Prostate gland (tissue), 2 donors: ENCODE measurements around the gene SLC6A11.

Experiments
- CTCF ChIP-seq, 4 experiments: fragments of 200-600 bp in 2 of 4; fragments of 450-650 bp in 2 of 4; sonication (generic) in 2 of 4; IDR thresholded peaks; 1 replicate in 3 of 4; 2 replicates in 1 of 4; pipeline ENCODE4 v1.5.1; 2016 to 2019; ENCODE audit warnings: antibody characterized with exemption in 4 of 4, mild to moderate bottlenecking in 2 of 4, moderate library complexity in 2 of 4
- POLR2AphosphoS5 ChIP-seq: sonication (generic); formaldehyde crosslinking; IDR thresholded peaks from one replicate; pipeline ENCODE4 v1.6.1; 2017; ENCODE audit warnings: antibody characterized with exemption

- no peak for TF ChIP-seq CTCF (IDR thresholded peaks at IDR 0.05)
- TF ChIP-seq POLR2AphosphoS5 = no peak
Observed at GRCh38 chr3:10975695-10976234, 159.7 kb downstream of the SLC6A11 start.
